Stimulated activated CD4-positive, alpha-beta T cell treated with anti-CD3 and anti-CD28 coated beads, Interleukin-1b, Interleukin-23, amount 100 ng/mL, for 1 hour (primary cell): ENCODE measurements around the gene SCYL1.

Experiments used
- DNase-seq, 2 donors: peaks; one replicate each; pipeline ENCODE4 v3.0.0-alpha.2; 2020; ENCODE audit warnings: low read depth in 2 of 2

Gene SCYL1

DNA sequence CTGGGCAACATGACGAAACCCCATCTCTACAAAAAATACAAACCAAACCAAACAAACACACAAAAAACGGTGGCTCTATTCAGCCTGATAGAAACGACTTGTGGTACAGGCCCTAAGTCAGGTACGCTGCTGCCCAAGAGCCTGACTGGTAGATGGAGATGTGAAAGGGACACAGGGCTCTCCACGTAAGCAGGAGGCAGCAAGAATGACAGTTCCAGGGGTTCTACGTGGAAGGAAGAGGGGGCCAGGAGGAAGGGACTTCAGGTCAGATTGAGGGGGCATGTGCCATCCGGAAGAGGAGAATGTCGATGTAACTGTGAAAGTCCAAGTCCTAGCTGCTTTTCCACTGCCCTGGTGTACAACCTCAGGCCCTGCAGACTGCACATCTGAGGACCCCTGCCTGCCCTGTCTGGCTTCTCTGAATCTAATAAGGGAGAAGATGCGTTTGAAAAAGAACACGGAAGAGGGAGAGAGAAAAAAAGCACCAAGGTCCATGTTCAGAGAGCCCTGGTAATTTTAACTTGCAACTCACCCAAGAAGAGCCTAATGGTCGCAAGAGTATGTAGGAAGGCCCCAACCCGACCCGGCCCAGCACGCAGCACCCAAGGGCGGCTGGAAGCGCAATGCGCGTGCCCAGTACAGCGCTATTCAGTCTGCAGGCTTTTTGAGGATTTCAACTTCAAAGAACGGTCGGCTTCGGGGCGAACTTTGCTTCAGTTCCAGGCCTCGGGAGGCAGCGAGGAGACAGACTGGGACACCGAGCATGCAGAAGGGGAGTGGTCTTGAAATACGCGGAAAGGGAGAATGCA lies 44.5 kb downstream of the SCYL1 start:
- DNase-seq, result no peak

DNA sequence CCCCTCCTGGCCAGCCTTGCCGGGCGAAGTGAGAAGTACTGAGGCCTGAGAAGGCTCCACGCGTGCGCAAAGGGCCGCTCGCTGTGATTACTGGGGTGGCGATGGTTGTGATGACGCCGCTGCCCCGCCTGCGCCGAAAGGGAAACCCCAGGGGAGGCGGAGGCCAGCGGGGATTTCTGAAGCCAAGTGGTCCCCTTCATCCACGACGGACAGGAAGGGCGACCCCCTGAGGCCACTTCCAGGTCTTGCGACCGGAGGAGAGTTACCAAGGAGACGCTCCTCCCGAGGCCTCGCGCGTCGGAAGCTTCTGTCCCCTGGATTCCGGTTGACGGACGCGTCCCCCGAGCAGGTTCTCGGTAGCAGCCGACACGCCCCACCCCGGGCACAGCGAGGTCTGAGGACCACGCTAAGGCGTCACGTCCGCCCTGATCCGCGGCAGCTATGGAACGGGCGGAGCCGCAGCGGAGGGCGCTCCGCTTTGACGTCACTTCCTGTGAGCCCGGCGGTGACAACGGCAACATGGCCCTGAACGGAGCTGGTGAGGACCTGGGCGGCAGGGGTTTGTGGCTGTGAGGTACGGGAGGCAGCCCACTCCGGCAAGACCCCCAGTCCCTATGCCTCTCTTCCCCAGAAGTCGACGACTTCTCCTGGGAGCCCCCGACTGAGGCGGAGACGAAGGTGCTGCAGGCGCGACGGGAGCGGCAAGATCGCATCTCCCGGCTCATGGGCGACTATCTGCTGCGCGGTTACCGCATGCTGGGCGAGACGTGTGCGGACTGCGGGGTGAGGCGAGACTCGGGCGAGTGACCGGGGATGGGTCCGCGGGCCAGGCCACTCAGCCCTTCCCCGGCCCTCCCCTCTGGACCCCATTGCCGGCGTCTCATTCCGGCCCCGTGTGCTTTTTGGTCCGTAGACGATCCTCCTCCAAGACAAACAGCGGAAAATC lies 45.4 kb downstream of the SCYL1 start, which contains the start of gene ZNRD2:
Gene ZNRD2, plus strand, starts transcription at position 505 of the 946 bp plus-strand sequence. Its CDS starts 15 bp downstream, at position 520.
- DNase-seq, result peak; percentile 91 to 95

DNA sequence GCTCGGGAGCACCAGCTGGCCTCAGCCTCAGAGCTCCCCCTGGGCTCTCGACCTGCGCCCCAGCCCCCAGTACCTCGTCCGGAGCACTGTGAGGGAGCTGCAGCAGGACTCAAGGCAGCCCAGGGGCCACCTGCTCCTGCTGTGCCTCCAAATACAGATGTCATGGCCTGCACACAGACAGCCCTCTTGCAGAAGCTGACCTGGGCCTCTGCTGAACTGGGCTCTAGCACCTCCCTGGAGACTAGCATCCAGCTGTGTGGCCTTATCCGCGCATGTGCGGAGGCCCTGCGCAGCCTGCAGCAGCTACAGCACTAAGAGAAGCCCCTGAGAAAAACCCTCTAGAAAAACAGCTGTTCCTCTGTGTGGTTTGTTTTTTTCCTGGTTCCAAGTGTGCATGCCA lies 46.5 kb downstream of the SCYL1 start:
- DNase-seq, result no peak

DNA sequence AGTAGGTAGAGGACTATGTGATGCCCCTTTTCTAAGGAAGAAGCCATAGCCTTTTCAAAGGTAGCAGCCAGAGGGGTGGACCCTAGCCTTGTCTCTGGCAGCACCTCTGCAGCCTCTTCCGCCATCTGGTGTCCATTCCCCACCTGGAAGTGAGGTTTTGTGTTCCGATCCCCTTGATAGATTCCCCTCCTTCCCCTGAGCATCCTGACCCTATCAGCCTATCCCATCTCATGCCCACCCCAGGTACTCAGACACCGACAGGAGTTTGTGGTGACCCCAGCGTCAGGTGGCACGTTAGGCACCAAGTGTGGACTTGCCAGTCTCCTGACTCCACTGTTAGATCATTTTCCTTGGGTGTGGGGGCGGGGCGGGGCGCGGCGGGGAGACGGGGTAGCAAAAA lies 47.1 kb downstream of the SCYL1 start:
- no peak for DNase-seq

DNA sequence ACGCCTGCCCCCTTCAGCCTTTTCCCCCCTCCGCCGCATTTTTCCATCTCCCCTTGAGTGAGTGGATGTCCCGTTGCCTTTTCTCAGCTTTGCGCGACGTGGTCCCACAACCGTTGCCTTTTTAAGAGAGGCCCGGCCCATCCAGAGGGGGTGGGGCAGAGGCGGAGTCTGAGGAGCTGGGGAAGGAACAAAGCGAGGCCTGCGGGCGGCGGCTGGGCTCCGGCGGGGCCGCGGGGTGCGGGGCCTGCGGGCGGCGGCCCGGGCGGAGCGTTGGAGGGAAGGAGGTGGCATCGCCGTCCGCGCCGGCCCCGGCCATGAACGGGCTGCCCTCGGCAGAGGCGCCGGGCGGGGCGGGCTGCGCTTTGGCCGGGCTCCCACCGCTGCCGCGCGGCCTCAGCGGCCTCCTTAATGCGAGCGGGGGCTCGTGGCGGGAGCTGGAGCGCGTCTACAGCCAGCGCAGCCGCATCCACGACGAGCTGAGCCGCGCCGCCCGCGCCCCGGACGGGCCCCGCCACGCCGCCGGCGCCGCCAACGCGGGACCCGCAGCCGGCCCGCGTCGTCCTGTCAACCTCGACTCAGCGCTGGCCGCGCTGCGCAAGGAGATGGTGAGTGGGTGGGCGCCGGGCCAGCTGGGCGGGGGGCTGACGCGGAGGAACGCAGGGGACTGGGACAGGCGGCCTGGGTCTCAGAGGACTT lies 47.6 kb downstream of the SCYL1 start, which contains the start of gene FAM89B:
Gene FAM89B, plus strand, starts transcription at position 183 of the 696 bp plus-strand sequence. Its CDS starts 132 bp downstream, at position 315.
- peak; percentile 77 for DNase-seq

DNA sequence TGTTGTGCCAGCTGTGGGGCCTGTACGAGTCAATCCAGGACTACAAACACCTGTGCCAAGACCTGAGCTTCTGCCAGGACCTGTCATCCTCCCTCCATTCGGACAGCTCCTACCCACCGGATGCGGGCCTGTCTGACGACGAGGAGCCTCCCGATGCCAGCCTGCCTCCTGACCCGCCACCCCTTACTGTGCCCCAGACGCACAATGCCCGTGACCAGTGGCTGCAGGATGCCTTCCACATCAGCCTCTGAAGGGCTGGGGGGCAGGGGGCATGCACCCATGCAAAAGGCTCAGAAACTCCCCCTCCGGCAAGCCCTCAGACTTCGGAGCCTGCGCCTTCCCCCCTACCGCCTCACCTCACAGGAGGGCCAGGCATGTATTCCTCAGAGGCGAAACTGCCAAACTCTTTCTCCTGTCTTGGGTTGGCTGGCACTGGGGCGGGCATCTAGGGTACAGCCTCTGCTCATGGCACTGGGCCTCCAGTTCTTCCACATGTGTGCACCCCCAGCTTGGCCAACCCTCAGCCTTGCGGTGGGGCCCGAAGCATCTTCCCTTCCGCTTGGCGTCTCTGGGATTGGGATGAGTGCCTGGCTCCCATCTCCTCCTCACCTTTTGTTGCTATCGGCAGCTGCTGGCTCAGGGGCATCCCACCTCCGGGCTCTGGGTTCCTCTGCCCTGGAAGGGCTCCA lies 48.7 kb downstream of the SCYL1 start:
- no peak for DNase-seq

DNA sequence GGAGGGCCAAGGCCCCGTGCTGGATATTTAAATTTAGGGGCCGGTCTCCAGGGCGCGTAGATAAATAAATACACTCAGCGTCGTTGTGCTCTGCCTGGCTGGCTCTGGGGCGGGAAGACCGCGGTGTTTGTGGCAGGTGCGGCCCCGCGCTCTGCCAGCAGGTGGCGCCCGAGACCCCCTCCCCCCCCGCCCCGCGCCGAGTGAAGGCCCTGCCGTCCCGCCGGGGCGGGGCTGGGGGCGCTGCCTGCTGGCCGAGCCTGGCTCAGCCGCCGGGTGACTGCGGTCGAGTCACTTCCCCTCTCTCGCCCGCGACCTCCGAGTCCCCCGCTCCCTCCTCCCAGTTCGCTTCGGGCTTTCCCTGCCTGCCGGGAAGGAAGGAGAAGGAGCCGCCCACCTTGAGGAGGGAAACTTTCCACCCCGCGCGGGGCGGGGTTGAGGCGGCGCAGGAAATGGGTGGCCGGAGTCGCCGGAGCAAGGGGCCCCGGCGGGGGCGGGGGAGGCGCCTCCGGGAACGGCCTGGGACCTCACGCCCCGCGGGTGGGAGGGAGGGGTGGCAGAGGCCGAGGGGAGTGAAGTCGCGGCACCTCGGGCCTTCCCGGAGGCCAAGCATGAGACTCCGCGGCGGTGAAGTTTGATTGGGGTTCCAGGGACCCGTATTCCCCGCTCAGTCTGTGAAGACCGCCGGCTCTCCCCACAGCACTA lies 49.4 kb downstream of the SCYL1 start:
- peak; percentile 65 to 75 for DNase-seq

DNA sequence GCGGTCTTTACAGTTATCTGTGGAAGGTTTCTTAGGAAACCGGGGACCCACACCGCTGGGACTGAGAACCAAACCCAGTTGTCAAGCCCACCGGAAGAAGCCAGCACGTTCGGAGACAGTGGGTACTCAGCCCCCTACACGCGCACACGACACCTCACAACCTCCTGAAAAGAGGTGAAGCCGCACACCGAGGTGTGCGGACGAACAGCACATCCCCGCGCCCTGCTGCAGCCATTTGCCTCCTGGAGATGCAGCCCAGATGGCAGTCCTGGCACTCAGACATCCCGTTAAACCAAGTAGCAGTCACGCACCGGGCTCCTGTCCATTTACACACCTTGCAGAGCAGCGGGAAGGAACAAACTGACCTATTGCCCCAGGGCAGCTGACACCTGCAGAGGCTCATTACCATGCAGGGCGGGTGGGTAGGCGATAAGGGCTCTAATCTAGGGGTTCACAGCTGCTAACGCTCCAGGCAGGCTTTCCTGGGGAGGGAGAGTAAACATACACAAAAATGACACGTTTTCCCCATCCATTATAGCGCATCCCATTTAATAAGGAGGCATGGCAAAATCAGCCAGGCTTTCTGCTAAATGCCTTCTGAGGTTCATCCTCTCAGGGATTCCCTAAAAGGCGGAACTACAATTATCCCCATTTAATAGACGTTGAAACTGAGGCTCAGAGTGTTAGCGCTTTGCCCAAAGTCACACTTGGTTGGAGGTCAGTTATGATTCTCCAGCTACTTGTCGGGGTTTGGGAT lies 50.1 kb downstream of the SCYL1 start:
- no peak for DNase-seq

DNA sequence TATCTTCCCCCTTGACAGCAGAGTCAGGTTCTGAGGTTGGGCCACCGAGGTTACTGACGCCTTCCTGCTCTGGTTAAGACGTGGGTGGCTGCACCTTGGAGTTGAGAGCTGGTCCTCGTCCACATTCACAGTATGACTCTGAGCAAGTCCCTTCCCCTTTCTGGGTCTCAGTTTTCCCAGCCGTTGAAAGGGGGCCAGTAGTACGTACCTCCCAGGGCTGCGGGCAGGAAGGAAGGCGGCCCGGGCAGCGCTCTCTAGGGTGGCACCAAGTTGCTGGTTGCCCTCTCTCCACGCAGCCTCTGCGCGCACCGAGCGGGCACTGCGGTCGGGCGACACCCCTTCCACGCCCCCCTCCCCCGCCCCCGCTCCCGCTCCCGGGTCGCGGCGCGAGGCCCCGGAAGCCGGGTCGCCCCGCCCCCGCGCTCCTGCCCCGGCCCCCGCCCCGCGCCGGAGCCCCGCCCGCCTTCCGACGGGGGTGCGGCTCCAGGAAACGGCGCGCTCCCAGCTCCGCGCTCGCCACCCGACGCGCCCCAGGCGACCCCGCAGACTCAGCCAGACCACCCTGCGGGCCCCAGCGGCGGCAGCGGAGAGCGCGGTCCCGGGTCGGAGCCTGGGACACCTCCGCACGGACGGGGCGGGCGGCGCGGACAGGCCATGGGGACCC lies 50.8 kb downstream of the SCYL1 start, which contains the start of gene EHBP1L1:
Gene EHBP1L1, plus strand, starts transcription at position 486 of the 664 bp plus-strand sequence. CDS start 250 bp downstream, outside the sequence.
- DNase-seq, result peak in 1 of 2 donors; percentile 68

DNA sequence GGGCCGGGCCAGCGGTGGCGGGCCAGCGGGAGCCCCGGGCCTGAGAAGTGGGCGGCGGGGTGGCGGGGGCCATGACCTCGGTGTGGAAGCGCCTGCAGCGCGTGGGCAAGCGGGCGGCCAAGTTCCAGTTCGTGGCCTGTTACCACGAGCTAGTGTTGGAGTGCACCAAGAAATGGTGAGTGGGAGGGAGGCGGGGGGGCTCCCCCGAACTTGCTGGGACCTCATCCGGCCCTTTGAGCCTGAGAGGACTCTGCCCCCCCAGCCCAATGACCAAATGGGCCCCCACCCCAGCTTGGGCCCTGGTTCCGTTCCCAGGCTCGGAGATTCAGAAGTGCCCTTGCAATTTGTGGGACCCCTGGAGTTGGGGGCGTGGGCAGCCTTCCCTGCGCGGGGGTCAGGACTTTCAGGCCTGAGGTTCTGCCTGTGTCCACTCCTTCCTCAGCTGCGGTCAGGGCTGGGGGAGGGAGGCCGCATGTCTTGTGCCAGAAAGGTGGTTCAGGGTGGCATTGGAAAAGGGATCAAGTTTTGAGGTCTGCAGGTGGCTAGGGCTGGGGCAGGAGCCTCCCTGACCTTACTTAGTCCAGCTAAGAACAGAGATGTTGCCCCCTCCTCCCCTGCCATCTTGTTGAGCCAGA lies 51.5 kb downstream of the SCYL1 start:
- no peak for DNase-seq

DNA sequence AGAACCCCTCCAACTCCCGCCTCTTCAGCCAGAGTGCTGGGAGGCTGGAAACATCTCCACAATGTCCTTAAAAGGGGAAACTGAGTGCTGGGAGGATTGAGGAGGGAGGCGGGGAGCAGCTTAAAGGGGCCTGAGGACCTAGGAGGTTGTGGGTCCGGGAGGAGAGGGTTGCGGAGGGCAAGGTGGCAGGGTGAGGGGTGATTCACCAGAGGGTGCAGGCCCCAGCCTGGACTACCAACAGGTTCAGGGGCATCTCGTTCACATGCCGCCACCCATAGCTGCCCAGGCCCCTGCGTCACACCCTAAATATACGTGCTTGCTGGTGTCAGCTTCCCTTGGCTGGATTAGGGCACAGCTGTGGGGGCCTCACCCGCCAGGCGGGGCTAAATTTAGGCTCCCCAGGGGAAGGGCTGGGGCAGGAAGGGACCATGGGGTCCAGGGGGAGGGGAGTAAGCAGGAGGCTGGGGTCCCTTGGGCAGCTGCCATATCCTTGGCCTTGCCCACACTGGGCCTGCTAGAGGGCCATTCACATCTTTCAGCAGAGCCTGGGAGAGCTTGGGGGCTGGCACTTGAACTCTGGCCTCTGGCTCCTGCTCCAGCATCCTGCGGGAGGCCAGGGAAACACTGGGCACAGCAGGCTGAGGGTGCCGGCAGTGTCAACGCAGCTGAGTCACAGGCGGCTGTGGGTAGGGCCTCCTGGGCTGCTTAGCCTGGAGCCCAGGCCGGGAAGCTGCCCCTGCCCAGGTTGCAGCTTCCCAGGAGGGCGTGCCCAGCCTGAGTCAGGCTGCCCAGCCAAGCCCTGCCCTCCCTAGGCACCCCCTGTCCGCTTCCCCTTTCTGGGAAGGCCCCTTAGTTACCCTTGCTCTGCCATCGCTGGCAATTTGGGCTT lies 52.2 kb downstream of the SCYL1 start:
- no peak for DNase-seq

DNA sequence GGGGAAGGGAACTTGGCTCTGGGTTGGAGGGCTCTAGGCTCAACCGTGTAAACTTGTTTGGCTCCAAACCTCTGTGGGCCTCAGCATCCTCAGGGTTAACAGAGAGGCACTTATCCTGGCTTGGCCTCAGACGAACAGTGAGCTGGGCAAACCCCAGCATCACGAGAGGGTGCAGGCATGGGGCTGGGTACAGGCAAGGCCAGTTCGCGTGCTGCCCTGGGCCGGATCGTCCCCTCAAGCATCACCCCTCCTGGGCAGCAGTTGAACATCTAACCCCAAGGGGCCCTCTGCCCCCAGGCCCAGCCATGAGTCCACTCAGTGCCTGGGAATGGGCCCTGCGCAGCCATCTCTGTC lies 52.9 kb downstream of the SCYL1 start:
- DNase-seq, result no peak

DNA sequence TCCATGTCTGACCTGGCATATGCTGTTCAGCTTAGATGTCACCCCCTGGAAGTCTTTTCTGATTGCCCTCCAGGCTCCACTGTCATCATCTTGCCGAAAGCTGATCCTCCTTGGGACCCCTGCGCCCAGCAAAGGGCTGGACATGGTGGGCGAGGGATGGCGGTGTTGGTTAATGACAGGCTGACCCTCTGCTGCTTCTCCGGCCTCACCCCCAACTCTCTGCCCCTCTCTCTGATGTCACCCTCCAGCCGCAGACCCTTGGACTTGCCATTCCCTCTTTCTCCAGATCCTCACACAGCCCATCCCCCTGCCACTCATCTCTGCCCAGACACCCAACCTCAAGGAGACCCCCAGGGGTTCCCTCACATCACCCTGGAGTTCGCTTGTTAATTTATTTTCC lies 53.3 kb downstream of the SCYL1 start:
- DNase-seq, result no peak

DNA sequence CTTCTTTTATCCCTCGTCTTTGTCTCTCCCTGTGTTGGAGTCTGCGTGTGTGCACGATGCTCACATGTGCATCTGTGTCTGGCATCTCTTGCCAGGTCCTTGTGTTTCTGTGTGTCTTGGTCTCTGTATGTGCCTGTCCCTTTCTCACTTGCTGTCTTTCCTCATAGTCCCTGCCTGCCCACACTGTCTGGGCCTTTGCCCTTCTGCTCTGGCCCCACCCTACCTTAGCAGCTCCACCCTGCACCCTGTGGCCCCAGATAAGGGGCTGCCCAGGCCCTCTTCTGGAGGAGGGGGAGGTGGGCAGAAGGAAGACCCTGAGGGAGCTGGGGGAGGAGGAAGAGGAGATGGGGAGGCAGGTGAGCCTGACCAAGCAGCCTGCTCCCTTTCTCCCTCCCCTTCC lies 53.8 kb downstream of the SCYL1 start:
- DNase-seq, result no peak

DNA sequence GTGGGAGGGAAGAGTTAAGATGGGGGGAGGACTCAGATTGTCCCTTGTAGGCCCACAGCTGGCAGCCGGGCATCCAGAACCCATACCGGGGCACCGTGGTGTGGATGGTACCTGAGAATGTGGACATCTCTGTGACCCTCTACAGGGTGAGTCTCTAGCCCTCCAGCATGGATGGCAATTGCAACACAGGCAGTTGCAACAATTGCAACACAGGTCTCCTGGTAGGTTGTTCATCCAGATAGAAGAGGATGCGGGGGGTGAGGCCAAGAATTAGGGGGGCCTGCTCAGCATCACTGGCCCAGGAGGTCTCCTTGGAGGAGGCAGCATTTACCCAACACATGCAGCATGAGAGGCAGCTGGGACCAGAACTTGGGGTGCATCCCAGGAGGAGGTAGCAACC lies 54.4 kb downstream of the SCYL1 start:
- DNase-seq, result no peak

DNA sequence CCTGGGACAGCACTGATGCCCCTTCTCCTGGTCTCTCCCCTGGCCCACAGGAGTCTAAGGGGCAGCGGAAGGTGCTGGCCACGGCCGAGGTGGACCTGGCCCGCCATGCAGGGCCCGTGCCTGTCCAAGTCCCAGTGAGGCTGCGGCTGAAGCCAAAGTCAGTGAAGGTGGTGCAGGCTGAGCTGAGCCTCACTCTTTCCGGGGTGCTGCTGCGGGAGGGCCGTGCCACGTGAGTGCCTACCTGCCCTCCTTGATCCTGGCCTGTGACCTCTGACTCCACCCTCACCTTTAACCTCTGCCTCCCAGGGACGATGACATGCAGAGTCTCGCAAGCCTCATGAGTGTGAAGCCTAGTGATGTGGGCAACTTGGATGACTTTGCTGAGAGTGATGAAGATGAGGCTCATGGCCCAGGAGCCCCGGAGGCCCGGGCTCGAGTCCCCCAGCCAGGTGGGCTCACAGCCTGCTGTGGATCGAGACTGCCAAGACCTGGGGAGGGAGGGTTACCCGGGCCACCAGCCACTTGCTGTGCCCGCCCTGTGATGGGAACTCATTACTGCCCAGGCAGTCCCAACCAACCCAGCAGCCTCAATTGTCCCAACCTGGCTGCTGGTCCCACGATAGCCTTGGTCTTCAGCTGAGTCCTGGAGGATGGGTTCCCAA lies 55.3 kb downstream of the SCYL1 start:
- no peak for DNase-seq

DNA sequence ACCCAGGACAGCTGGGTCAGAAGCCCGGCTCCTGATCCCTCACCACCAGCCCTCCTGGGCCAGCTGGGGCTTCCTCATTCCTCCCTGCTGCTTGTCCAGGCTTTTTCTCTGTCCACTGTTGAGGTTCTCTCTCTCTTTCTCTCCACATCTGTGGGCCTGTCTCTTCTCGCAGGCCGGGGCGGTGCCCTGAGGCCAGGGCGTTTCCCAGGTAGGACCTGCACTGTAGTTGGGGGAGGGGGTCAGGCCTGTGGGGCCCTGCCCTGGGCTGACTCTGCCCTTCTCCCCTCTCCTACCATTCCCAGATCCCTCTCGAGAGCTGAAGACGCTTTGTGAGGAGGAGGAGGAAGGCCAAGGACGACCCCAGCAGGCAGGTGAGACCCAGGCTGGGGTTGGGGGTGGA lies 55.9 kb downstream of the SCYL1 start:
- DNase-seq, result no peak
